ENCODE data around the gene HNRNPA1. TPM values are rescaled to one million over a fixed set of nuclear protein-coding genes. Genes with fewer than 3 reads are reported as not detected.
A peak's percentile ranks its signal among the peaks of the same experiment; 100 is the strongest.
"Not testable (repeated sequence)": the region's sequence is repeated elsewhere in the genome, so short reads cannot be mapped to it uniquely, and the experiment has no call there.

The HNRNPA1 gene
- total RNA-seq, 1 donor from 2014 or later: 423 TPM

- intact Hi-C loops (cut with micrococcal nuclease): no loop called here
- peaks cover 53% of the 10 kb centered on the region for H3K4me1 ChIP-seq
- H3K27me3 ChIP-seq (ENCODE audit: low read depth): no peaks in the 10 kb centered on the region
- no peak for DNase-seq
- H3K27ac ChIP-seq (replicated peaks): no peak overlapping the region
- H3K4me3 ChIP-seq: no peak overlapping the region
- no peak for TF ChIP-seq CTCF (IDR thresholded peaks at IDR 0.05; ENCODE audit: borderline replicate concordance)
- H3K9me3 ChIP-seq (replicated peaks): no peaks in the 10 kb centered on the region
- H3K36me3 ChIP-seq: peaks cover 13% of the 10 kb centered on the region
These were observed 4.2 kb upstream of the HNRNPA1 start for GRCh38 chr12:54276368-54276767.

- DNase-seq: no peak
- H3K9me3 ChIP-seq (replicated peaks): no peaks in the 10 kb centered on the region
- intact Hi-C loops (cut with micrococcal nuclease): no loop called here
- TF ChIP-seq CTCF (IDR thresholded peaks at IDR 0.05; ENCODE audit: borderline replicate concordance): no peak
- peaks cover 60% of the 10 kb centered on the region for H3K4me1 ChIP-seq
- no peaks in the 10 kb centered on the region for H3K27me3 ChIP-seq (ENCODE audit: low read depth)
- peak overlapping the region; percentile 81 for H3K4me3 ChIP-seq
- H3K27ac ChIP-seq (replicated peaks): peak overlapping the region; percentile 93
- H3K36me3 ChIP-seq: peaks cover 28% of the 10 kb centered on the region
These were observed 2.7 kb upstream of the HNRNPA1 start for GRCh38 chr12:54277823-54278276.

- peaks cover 29% of the 10 kb centered on the region for H3K36me3 ChIP-seq
- H3K27me3 ChIP-seq (ENCODE audit: low read depth): no peaks in the 10 kb centered on the region
- peaks cover 61% of the 10 kb centered on the region for H3K4me1 ChIP-seq
- H3K9me3 ChIP-seq (replicated peaks): no peaks in the 10 kb centered on the region
- H3K27ac ChIP-seq (replicated peaks): peak overlapping the region; percentile 93
- intact Hi-C loops (cut with micrococcal nuclease): no loop called here
- no peak for DNase-seq
- no peak for TF ChIP-seq CTCF (IDR thresholded peaks at IDR 0.05; ENCODE audit: borderline replicate concordance)
- H3K4me3 ChIP-seq: peak overlapping the region; percentile 81
These were observed 1.3 kb upstream of the HNRNPA1 start for GRCh38 chr12:54279227-54279631.

- H3K36me3 ChIP-seq: peaks cover 32% of the 10 kb centered on the region
- intact Hi-C loops (cut with micrococcal nuclease): no loop called here
- peak within 1 kb of the TSS; percentile 93 for H3K27ac ChIP-seq (replicated peaks)
- H3K4me1 ChIP-seq: peaks cover 66% of the 10 kb centered on the region
- H3K27me3 ChIP-seq (ENCODE audit: low read depth): no peaks in the 10 kb centered on the region
- H3K4me3 ChIP-seq: peak within 1 kb of the TSS; percentile 81
- peak; percentile 99 for DNase-seq
- H3K9me3 ChIP-seq (replicated peaks): no peaks in the 10 kb centered on the region
- TF ChIP-seq CTCF (IDR thresholded peaks at IDR 0.05; ENCODE audit: borderline replicate concordance): no peak
These were observed 676 bp upstream of the HNRNPA1 start, which contains the start of gene CBX5 for GRCh38 chr12:54279632-54280467. CBX5 (minus strand) TSS chr12:54280122; CDS start chr12:54257650, 22,472 bp downstream.

- intact Hi-C loops (cut with micrococcal nuclease); DNase-seq; H3K27me3 ChIP-seq (ENCODE audit: low read depth); H3K9me3 ChIP-seq (replicated peaks): not testable (repeated sequence)
- peak overlapping the region; percentile 93 for H3K27ac ChIP-seq (replicated peaks)
- H3K4me1 ChIP-seq: peaks cover 80% of the 10 kb centered on the region
- H3K36me3 ChIP-seq: peaks cover 45% of the 10 kb centered on the region
- peak overlapping the region; percentile 81 for H3K4me3 ChIP-seq
These were observed 724 bp downstream of the HNRNPA1 start for GRCh38 chr12:54281261-54281638.

GRCh38 chr12:54281694-54282093 is 1.2 kb downstream of the HNRNPA1 start:
- Histone ChIP-seq H3K36me3 (peaks cover 49% of the 10 kb centered on the region), H3K27ac (replicated peaks) (peak overlapping the region; percentile 93), H3K4me1 (peaks cover 84% of the 10 kb centered on the region), H3K4me3 (peak overlapping the region; percentile 81)
- H3K9me3 ChIP-seq (replicated peaks); DNase-seq; H3K27me3 ChIP-seq (ENCODE audit: low read depth); intact Hi-C loops (cut with micrococcal nuclease): not testable (repeated sequence)
